Activated T-cell treated with anti-CD3 and anti-CD28 coated beads, Interleukin-2, amount 50 U/mL, for 4 hours (primary cell): ENCODE data around the gene DDTL. TPM values are rescaled to one million over a fixed set of nuclear protein-coding genes. Genes with fewer than 3 reads are reported as not detected.
"Not testable (repeated sequence)": the region's sequence is repeated elsewhere in the genome, so short reads cannot be mapped to it uniquely, and the experiment has no call there.

Source experiments
- ATAC-seq, 2 donors: fragments of 200-7000 bp; cut with Tn5 transposase; one replicate each; pipeline ENCODE4 v1.10.0; 2021
- DNase-seq: peaks from one replicate; pipeline ENCODE4 v3.0.0-alpha.2; 2020
- H3K27me3 Mint-ChIP-seq: one replicate; pipeline ENCODE4 v1.8.0; 2021; ENCODE audit warnings: low read depth, mixed read lengths
- H3K36me3 Mint-ChIP-seq: one replicate; pipeline ENCODE4 v1.8.0; 2022; ENCODE audit warnings: mixed read lengths; ENCODE audit not compliant: insufficient read depth
- H3K4me1 Mint-ChIP-seq: one replicate; pipeline ENCODE4 v1.8.0; 2021; ENCODE audit warnings: low read depth, mixed read lengths
- H3K4me3 Mint-ChIP-seq: one replicate; pipeline ENCODE4 v1.8.0; 2021; ENCODE audit warnings: mild to moderate bottlenecking, moderate library complexity, mixed read lengths
- H3K9me3 Mint-ChIP-seq: one replicate; pipeline ENCODE4 v1.8.0; 2021; ENCODE audit warnings: mixed read lengths
- total RNA-seq, 3 donors: library from RNA; stranded (reverse); gene quantifications; one replicate each; pipeline ENCODE4 v1.2.1, GENCODE V29; 2021

Gene DDTL
- 1 to 10 TPM in 2 of 3 donors, not detected in 1; 2.2 to 3.0 TPM for total RNA-seq

DNA sequence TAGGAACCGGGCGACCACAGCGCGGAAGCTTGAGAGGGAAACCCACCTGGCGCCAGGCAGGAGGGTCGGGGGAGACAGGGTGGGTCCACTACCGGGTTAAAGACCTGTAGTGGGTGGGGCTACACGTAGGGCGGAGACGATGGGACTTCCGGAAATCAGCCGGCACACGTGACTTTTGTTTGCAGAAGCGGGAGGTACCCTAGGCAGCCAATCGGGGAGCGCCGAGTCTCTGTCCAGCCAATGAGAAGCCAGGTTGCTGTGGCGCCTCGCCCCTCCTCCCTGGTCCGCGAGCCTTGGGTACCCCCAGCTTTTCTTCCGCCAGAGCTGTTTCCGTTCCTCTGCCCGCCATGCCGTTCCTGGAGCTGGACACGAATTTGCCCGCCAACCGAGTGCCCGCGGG lies at the start of gene DDTL:
TSS of gene DDTL (plus strand) at position 321 of the 400 bp plus-strand sequence. CDS start at position 348, 27 bp downstream.
- peaks cover 20% of the 10 kb centered on the region for H3K36me3 Mint-ChIP-seq
- not testable (repeated sequence) for H3K9me3 Mint-ChIP-seq, H3K27me3 Mint-ChIP-seq, H3K4me3 Mint-ChIP-seq, DNase-seq
- ATAC-seq: peak; percentile 97 to 99
- H3K4me1 Mint-ChIP-seq: peaks cover 21% of the 10 kb centered on the region

DNA sequence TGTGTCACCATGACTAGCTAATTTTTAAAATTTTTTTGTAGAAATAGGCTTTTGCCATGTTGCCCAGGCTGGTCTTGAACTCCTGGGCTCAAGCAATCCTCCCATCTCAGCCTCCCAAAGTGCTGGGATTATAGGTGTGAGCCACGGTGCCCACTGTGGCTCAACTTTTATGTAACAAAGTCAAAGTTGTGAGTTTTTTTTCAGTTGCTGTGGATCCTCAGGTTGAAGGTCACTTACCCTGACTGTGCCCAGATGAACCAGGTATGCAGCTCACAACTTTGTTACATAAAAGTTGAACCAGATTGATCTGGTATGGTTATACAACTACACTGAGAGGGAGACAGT lies 46.4 kb upstream of the DDTL start:
- H3K27me3 Mint-ChIP-seq, H3K36me3 Mint-ChIP-seq, ATAC-seq, H3K9me3 Mint-ChIP-seq, H3K4me3 Mint-ChIP-seq, DNase-seq, H3K4me1 Mint-ChIP-seq: not testable (repeated sequence)

DNA sequence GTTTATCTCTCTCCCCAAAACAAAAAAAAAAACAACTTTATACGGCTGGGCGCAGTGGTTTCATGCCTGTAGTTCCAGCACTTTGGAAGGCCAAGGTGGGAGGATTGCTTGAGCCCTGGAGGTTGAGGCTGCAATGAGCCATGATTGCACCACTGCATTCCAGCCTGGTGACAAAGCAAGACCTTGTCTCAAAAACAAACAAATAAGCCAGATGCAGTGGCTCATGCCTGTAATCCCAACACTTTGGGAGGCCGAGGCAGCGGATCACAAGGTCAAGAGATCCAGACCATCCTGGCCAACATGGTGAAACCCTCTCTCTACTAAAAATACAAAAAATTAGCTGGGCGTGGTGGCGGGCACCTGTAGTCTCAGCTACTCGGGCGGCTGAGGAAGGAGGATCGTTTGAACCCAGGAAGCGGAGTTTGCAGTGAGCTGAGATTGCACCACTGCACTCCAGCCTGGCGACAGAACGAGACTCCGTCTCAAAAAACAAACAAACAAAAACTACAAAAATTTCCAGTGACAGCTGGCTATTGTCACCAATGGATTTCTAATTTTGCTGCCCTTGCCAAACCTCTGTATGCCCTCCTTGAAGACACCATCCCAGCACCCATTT lies 45.0 kb upstream of the DDTL start:
- H3K27me3 Mint-ChIP-seq, DNase-seq, H3K36me3 Mint-ChIP-seq, H3K4me3 Mint-ChIP-seq, H3K9me3 Mint-ChIP-seq, H3K4me1 Mint-ChIP-seq, ATAC-seq: not testable (repeated sequence)

GRCh38 chr22:23922921-23923320 lies 43.8 kb upstream of the DDTL start:
- peaks cover 7% of the 10 kb centered on the region for H3K27me3 Mint-ChIP-seq
- no peak overlapping the region for H3K4me3 Mint-ChIP-seq
- H3K36me3 Mint-ChIP-seq: no peaks in the 10 kb centered on the region
- ATAC-seq (no peak), DNase-seq (no peak)
- H3K9me3 Mint-ChIP-seq: peaks cover 10% of the 10 kb centered on the region
- H3K4me1 Mint-ChIP-seq: no peaks in the 10 kb centered on the region

DNA sequence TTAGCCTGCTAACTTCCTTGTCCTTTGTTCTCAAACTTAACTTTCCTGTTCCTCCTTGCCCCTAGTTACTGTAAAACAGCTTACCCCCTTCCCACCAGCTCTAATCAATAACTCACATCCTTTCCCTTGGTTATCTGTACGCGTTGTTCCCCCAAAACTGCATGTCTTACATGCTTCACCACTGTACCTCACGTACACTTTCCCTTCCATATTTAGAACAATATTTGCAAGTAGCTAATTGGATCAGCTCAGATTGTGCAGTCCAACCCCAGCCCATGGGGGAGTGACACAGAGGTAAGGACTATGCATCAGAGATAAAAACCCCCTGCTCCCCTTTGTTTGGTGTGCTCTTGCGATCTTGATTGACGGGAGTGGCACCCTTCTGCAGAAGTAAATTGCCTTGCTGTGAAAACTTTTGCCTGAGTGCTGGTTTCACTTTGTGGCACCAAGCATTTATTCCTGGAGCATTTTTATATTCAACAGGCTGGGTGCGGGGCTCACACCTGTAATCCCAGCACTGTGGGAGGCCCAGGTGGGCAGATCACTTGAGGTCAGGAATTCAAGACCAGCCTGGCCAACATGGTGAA lies 41.6 kb upstream of the DDTL start:
- Mint-ChIP-seq H3K4me1 (no peaks in the 10 kb centered on the region), H3K27me3 (peaks cover 7% of the 10 kb centered on the region), H3K9me3 (peaks cover 10% of the 10 kb centered on the region), H3K36me3 (no peaks in the 10 kb centered on the region), H3K4me3 (no peak overlapping the region)
- no peak for ATAC-seq
- DNase-seq: no peak

DNA sequence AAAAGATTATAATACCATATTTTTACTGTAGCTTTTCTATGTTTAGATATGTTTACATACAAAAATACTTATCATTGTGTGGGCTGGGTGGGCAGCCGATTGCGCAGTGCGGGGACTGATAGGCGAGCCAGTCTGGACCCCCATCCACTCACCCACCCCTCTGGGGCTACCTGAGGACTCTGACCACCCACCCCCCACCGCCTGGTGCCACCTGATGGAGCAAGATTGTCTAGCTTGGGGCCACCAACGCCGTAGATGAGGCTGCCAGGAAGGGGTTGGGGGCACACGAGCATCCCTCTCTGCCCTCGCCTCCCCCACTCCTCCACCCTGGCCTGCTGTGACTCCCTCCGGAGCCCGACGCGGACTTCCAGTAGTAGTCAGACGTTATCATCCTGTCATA lies 40.1 kb upstream of the DDTL start:
- no peak for ATAC-seq
- no peaks in the 10 kb centered on the region for H3K36me3 Mint-ChIP-seq

DNA sequence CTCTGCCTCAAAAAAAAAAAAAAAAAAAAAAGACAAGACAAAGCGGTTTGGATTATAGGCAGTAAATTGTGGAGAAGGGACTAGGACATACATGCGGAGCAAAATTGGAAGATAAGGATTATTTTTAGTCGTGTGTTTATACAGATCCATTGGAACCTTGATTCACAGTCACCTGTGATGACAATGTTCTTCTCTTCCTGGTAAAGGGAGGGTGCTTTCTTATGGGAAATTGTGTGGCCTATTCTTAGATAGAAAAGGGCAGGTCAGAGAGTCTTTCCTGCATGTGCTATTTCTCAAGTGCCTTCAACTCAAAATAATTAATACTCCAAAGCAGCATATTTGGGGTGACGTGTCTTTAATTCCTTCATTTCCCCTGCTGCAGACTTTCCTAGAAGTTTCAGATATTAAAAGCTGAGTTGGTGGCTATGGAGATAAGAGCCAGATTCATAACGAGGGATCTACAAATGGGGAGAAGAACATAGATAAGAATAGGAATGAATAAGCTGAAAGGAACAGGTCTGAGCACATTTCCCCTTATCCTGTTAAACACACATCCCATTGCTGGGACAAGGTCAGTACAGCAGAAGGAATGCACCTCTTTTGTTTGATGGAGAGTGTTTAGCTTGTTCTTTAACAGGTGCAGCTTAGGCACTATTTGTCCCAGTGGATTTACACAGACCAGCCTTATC lies 28.2 kb upstream of the DDTL start:
- Mint-ChIP-seq H3K4me1 (no peaks in the 10 kb centered on the region), H3K9me3 (no peaks in the 10 kb centered on the region), H3K27me3 (no peaks in the 10 kb centered on the region), H3K4me3 (no peak overlapping the region), H3K36me3 (no peaks in the 10 kb centered on the region)
- no peak for ATAC-seq
- DNase-seq: no peak

More for the DNA sequence above, 40.1 kb upstream of the DDTL start:
- H3K4me3 Mint-ChIP-seq: no peak overlapping the region
- H3K4me1 Mint-ChIP-seq: no peaks in the 10 kb centered on the region
- H3K9me3 Mint-ChIP-seq: peaks cover 15% of the 10 kb centered on the region
- no peak for DNase-seq
- peaks cover 7% of the 10 kb centered on the region for H3K27me3 Mint-ChIP-seq

DNA sequence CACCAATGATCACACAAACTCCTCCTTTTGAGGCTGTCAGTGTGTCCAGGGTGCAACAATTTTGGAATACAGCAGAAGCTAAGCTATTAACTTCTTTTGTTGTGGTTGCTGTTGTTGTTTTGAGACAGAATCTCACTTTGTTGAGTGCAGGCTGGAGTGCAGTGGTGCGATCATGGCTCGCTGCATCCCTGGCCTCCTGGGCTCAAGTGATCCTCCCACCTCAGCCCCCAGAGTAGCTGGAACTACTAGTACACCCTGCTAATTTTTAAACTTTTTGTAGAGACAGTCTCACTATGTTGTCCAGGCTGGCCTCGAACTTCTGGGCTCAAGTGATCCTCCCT lies 27.7 kb upstream of the DDTL start:
- Mint-ChIP-seq H3K36me3 (no peaks in the 10 kb centered on the region), H3K27me3 (no peaks in the 10 kb centered on the region), H3K9me3 (no peaks in the 10 kb centered on the region), H3K4me1 (no peaks in the 10 kb centered on the region), H3K4me3 (no peak overlapping the region)
- ATAC-seq: no peak
- no peak for DNase-seq

- H3K27me3 Mint-ChIP-seq, H3K9me3 Mint-ChIP-seq, DNase-seq, ATAC-seq, H3K4me1 Mint-ChIP-seq, H3K4me3 Mint-ChIP-seq, H3K36me3 Mint-ChIP-seq: not testable (repeated sequence)
Measured at GRCh38 chr22:23940166-23940565, 26.5 kb upstream of the DDTL start.

DNA sequence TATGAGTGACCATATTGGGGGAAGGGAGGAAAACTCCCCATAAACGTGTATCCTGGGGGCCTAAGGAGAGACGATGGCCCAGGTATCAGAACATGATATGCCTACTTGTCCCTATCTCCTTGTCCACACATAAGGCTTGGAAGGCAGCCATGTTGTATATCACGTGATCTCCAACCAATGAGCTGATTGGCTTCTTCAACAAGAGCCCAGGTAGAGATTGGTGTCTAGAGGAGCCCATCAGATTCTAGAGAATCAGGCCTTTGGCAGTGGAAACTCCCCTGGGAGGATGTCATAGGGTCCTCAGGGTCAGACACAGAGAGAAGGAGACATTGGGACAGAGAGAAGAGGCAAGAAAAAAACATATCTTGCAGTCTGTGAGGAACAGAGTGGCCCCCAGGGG lies 19.3 kb upstream of the DDTL start:
- H3K4me3 Mint-ChIP-seq, H3K27me3 Mint-ChIP-seq, ATAC-seq, H3K36me3 Mint-ChIP-seq, H3K4me1 Mint-ChIP-seq, DNase-seq, H3K9me3 Mint-ChIP-seq: not testable (repeated sequence)

DNA sequence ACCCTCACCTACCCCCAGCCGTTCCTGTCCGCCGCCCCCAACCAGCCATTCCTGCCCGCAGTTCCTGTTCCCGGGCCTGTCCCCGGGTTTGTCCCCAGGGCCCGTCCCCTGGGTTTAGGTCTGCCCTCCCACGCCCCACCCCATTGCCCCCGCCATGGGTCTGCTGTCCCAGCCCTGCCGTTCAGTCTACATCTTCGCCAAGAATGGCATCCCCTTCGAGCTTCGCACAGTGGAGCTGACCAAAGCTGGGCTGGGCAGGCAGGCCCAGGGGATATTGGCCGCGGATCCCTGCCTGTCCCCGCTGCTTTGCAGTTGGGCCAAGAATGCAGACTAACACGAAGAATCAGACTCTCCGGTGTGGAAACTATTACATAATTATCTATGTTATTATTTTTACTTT lies 16.9 kb upstream of the DDTL start:
- not testable (repeated sequence) for H3K9me3 Mint-ChIP-seq, H3K27me3 Mint-ChIP-seq, H3K36me3 Mint-ChIP-seq, ATAC-seq, H3K4me1 Mint-ChIP-seq, H3K4me3 Mint-ChIP-seq, DNase-seq

DNA sequence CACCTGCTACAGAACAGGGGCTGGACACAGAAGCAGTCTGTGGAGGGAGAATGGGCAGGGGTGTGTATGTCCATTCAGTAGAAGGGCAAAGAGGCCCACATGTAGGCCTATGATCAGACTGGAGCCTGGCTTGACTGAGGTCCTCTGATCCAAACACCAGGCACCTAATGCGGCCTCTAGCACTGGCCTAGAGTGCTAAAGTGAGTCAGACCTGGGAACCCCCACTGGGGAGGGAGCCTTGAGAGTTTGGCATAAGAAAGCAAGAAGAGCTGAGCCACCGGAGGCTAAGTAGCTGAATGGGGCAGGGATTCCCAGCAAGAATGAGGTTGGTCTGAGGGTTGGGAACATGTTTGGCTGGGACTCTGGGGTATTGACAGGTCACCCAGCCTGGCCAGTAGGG lies 15.3 kb upstream of the DDTL start:
- DNase-seq, H3K27me3 Mint-ChIP-seq, H3K4me3 Mint-ChIP-seq, H3K9me3 Mint-ChIP-seq, ATAC-seq, H3K36me3 Mint-ChIP-seq, H3K4me1 Mint-ChIP-seq: not testable (repeated sequence)

GRCh38 chr22:23952794-23953405 lies 13.8 kb upstream of the DDTL start:
- H3K36me3 Mint-ChIP-seq, DNase-seq, H3K9me3 Mint-ChIP-seq, H3K27me3 Mint-ChIP-seq, ATAC-seq, H3K4me1 Mint-ChIP-seq, H3K4me3 Mint-ChIP-seq: not testable (repeated sequence)

GRCh38 chr22:23953485-23953884 lies 13.2 kb upstream of the DDTL start:
- not testable (repeated sequence) for DNase-seq, H3K9me3 Mint-ChIP-seq, H3K27me3 Mint-ChIP-seq, ATAC-seq, H3K4me1 Mint-ChIP-seq, H3K4me3 Mint-ChIP-seq, H3K36me3 Mint-ChIP-seq
